Spleen (tissue), 11 donors: ENCODE data around the gene APLF. TPM values are rescaled to one million over a fixed set of nuclear protein-coding genes. Genes with fewer than 3 reads are reported as not detected.

Source experiments
- DNase-seq: peaks from one replicate; pipeline ENCODE4 v3.0.0-alpha.2; 2020
- H3K27ac ChIP-seq, 8 donors: fragments of 200-600 bp; sonication (generic) in 7 of 8; 1 replicate in 4 of 8; 2 replicates in 4 of 8; pipeline versions ENCODE4 v1.5.0 to v1.8.0; 2016 to 2021; ENCODE audit warnings: inconsistent platforms in 4 of 8, mild to moderate bottlenecking in 4 of 8, moderate library complexity in 1 of 8
- H3K27me3 ChIP-seq, 7 donors: fragments of 200-600 bp; sonication (generic) in 6 of 7; replicated peaks in 1 of 7; 1 replicate in 4 of 7; 2 replicates in 3 of 7; pipeline versions ENCODE4 v1.5.0 to v1.8.0; 2016 to 2021; ENCODE audit warnings: inconsistent platforms in 3 of 7, mild to moderate bottlenecking in 1 of 7
- H3K36me3 ChIP-seq, 6 donors: fragments of 200-600 bp; sonication (generic) in 5 of 6; 1 replicate in 4 of 6; 2 replicates in 2 of 6; pipeline versions ENCODE4 v1.5.0 to v1.8.0; 2016 to 2021; ENCODE audit warnings: inconsistent platforms in 2 of 6
- H3K4me1 ChIP-seq, 6 donors: fragments of 200-600 bp; sonication (generic) in 5 of 6; 1 replicate in 3 of 6; 2 replicates in 3 of 6; pipeline versions ENCODE4 v1.5.0 to v1.8.0; 2016 to 2021; ENCODE audit warnings: inconsistent platforms in 3 of 6
- H3K4me3 ChIP-seq, 8 donors: fragments of 200-600 bp; sonication (generic) in 7 of 8; 1 replicate in 4 of 8; 2 replicates in 4 of 8; pipeline versions ENCODE4 v1.5.0 to v1.8.0; 2016 to 2021; ENCODE audit warnings: inconsistent platforms in 4 of 8, mild to moderate bottlenecking in 4 of 8, moderate library complexity in 2 of 8
- H3K9me3 ChIP-seq, 8 donors: fragments of 200-600 bp; sonication (generic) in 7 of 8; 1 replicate in 4 of 8; 2 replicates in 4 of 8; pipeline versions ENCODE4 v1.5.0 to v1.8.0; 2016 to 2021; ENCODE audit warnings: inconsistent platforms in 4 of 8
- POLR2A ChIP-seq, 3 donors: fragments of 450-650 bp; IDR thresholded peaks; one replicate each; pipeline ENCODE4 v1.5.1; 2017; ENCODE audit warnings: antibody characterized with exemption in 3 of 3, mild to moderate bottlenecking in 1 of 3
- POLR2AphosphoS5 ChIP-seq, 3 donors: sonication (generic); formaldehyde crosslinking; IDR thresholded peaks; one replicate each; pipeline ENCODE4 v1.5.1; 2017; ENCODE audit warnings: antibody characterized with exemption in 3 of 3
- WGBS, 5 donors: extraction: QIAGEN DNeasy Blood & Tissue Kit in 3 of 5; methylation state at CpG; one replicate each; pipeline versions ENCODE4 v1.1.5 to v1.1.7; 2013 to 2018; 5-methylcytosine and 5-hydroxymethylcytosine counted together
- intact Hi-C: fragments of 100-400 bp; cut with DNase I; formaldehyde crosslinking; loops from one replicate; pipeline ENCODE4 v1.15.0; 2023; ENCODE audit warnings: low total_unique reads
- polyA plus RNA-seq, 3 donors: library from polyadenylated mRNA; stranded (reverse); fragments of 200-250 nt; gene quantifications; one replicate each; pipeline ENCODE4 v1.2.1, GENCODE V29; 2013
- total RNA-seq, 7 donors: library from RNA; depleted of rRNA in 3 of 7; stranded (reverse); fragments of >200 nt in 3 of 7; fragmentation: NEBNext Ultra II Directional in 4 of 7; extraction: Animal tissue kit (Norgen Biotek cat#: 25700) in 4 of 7; gene quantifications; one replicate each; pipeline versions ENCODE4 v1.1.0 to v1.2.1, GENCODE V29; 2016 to 2021
- TF ChIP-seq, protein P1 (sequence below), 11 experiments: fragments of 200-600 bp in 7 of 11; fragments of 450-650 bp in 4 of 11; sonication (generic) in 4 of 11; IDR thresholded peaks in 8 of 11; conservative IDR thresholded peaks in 3 of 11; 1 replicate in 7 of 11; 2 replicates in 4 of 11; pipeline versions ENCODE4 v1.4.0 to v1.8.0; 2016 to 2021; ENCODE audit warnings: antibody characterized with exemption in 11 of 11, inconsistent platforms in 4 of 11, mild to moderate bottlenecking in 1 of 11
- donor health status: healthy with polysubstance abuse.
- donor health status: DM: no; HTN: no; CAD: no; lungs with moderate emphysema.
- donor health status: DM: no; HTN: no; CAD: no.
- donor health status: Bipolar disorder and iron deficiency.
- donor health status: healthy.
- donor health status: DM: no; HTN: no; CAD: no.
- donor health status: DM: yes; HTN: yes; CAD: no.

The APLF gene
- total and polyA plus RNA-seq, 10 donors = 1.1 to 7.2 (median 5.0) TPM

GRCh38 chr2:68562934-68563333, 95.5 kb downstream of the APLF start:
- no peak overlapping the region for H3K4me3 ChIP-seq
- 91 to 98% (median 96%) methylated on average over 2 of the region's 2 CpGs for WGBS, 5 donors
- no peak overlapping the region for H3K27ac ChIP-seq
- H3K36me3 ChIP-seq = no peaks in the 10 kb centered on the region
- no peaks in the 10 kb centered on the region for H3K4me1 ChIP-seq
- TF ChIP-seq POLR2A (IDR thresholded peaks at IDR 0.05) (no peak), POLR2AphosphoS5 (IDR thresholded peaks at IDR 0.05) (no peak)
- TF ChIP-seq, protein P1, sequence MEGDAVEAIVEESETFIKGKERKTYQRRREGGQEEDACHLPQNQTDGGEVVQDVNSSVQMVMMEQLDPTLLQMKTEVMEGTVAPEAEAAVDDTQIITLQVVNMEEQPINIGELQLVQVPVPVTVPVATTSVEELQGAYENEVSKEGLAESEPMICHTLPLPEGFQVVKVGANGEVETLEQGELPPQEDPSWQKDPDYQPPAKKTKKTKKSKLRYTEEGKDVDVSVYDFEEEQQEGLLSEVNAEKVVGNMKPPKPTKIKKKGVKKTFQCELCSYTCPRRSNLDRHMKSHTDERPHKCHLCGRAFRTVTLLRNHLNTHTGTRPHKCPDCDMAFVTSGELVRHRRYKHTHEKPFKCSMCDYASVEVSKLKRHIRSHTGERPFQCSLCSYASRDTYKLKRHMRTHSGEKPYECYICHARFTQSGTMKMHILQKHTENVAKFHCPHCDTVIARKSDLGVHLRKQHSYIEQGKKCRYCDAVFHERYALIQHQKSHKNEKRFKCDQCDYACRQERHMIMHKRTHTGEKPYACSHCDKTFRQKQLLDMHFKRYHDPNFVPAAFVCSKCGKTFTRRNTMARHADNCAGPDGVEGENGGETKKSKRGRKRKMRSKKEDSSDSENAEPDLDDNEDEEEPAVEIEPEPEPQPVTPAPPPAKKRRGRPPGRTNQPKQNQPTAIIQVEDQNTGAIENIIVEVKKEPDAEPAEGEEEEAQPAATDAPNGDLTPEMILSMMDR (IDR thresholded peaks at IDR 0.05 in 8 of 11, conservative IDR thresholded peaks at IDR 0.05 in 3 of 11) = no peak
- intact Hi-C loops = no loop called here
- no peaks in the 10 kb centered on the region for H3K27me3 ChIP-seq
- DNase-seq = no peak
- no peaks in the 10 kb centered on the region for H3K9me3 ChIP-seq

DNA sequence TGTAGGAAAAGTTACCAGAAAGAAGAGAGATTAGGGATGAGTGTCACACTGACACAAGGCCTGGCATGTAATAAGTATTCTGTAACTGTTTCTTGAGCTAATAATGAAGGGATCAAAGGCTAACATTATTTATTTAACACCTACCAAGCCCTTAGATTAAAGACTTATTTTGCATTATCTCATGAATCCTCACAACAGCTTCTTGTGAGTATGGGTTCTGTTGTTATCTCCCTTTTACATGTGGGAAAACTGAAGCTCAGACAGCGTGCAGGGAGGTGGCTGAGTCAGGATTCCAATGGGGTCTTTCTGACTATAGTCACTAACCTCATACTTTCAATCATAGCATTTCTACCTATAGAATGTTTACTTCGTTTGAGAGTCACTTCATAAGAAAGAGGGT, 97.0 kb downstream of the APLF start:
- TF ChIP-seq POLR2A (IDR thresholded peaks at IDR 0.05) = no peak
- no peak for TF ChIP-seq POLR2AphosphoS5 (IDR thresholded peaks at IDR 0.05)
- TF ChIP-seq, protein P1 (IDR thresholded peaks at IDR 0.05 in 8 of 11, conservative IDR thresholded peaks at IDR 0.05 in 3 of 11) = no peak
- no peaks in the 10 kb centered on the region for H3K9me3 ChIP-seq
- intact Hi-C loops = no loop called here
- no peak overlapping the region for H3K4me3 ChIP-seq
- H3K36me3 ChIP-seq = no peaks in the 10 kb centered on the region
- H3K27me3 ChIP-seq = no peaks in the 10 kb centered on the region
- H3K4me1 ChIP-seq = no peaks in the 10 kb centered on the region
- DNase-seq = no peak
- H3K27ac ChIP-seq = no peak overlapping the region
- WGBS, 5 donors = 80 to 90% (median 86%) methylated on average over 2 of the region's 2 CpGs

- H3K27ac ChIP-seq = no peak overlapping the region
- no peak for DNase-seq
- TF ChIP-seq POLR2A (IDR thresholded peaks at IDR 0.05) (no peak), POLR2AphosphoS5 (IDR thresholded peaks at IDR 0.05) (no peak)
- TF ChIP-seq, protein P1 (IDR thresholded peaks at IDR 0.05 in 8 of 11, conservative IDR thresholded peaks at IDR 0.05 in 3 of 11) = no peak
- H3K27me3 ChIP-seq = no peaks in the 10 kb centered on the region
- H3K4me3 ChIP-seq = no peak overlapping the region
- H3K36me3 ChIP-seq = no peaks in the 10 kb centered on the region
- H3K4me1 ChIP-seq = no peaks in the 10 kb centered on the region
- peaks cover 0 to 2% (median 0%) of the 10 kb centered on the region in 8 donors for H3K9me3 ChIP-seq
- intact Hi-C loops = no loop called here
Measured at GRCh38 chr2:68565273-68565672, 97.9 kb downstream of the APLF start.

DNA sequence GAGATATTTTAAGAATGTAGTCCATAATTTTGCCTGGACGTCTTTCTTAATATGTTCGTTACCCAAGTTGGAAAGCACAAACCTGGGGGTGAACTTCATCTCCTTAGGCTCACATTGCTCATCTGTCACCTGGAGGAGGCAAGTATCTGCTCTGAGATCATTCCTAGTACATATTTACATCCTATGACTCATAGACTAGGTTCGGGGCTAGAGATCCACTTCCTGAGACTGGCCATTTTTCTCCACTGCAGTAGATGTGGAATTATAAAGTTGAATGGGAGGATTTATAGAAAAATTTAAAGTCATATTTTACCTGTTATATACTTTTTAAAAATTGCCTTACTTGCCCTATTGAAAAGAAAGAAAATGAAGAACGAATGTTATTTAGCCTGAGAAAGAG, 98.5 kb downstream of the APLF start:
- TF ChIP-seq POLR2A (IDR thresholded peaks at IDR 0.05) (no peak), POLR2AphosphoS5 (IDR thresholded peaks at IDR 0.05) (no peak)
- TF ChIP-seq, protein P1 (IDR thresholded peaks at IDR 0.05 in 8 of 11, conservative IDR thresholded peaks at IDR 0.05 in 3 of 11) = no peak
- Histone ChIP-seq H3K27ac (no peak overlapping the region), H3K9me3 (peaks cover 0 to 4% (median 0%) of the 10 kb centered on the region in 8 donors), H3K36me3 (no peaks in the 10 kb centered on the region), H3K27me3 (no peaks in the 10 kb centered on the region), H3K4me3 (no peak overlapping the region), H3K4me1 (no peaks in the 10 kb centered on the region)
- DNase-seq = no peak
- WGBS, 5 donors = 86 to 94% (median 88%) methylated on average over 4 of the region's 4 CpGs
- intact Hi-C loops = no loop called here
